GM12891 (cell line): Measurements from ENCODE around the gene RFX2.
"Not testable (repeated sequence)": the region's sequence is repeated elsewhere in the genome, so short reads cannot be mapped to it uniquely, and the experiment has no call there.

Source experiments
- DNase-seq: peaks from one replicate; pipeline ENCODE4 v3.0.0; 2011; ENCODE audit warnings: low spot score; ENCODE audit not compliant: insufficient read length
- FAIRE-seq: peaks from 2 replicates; lab custom pipeline; 2011; peaks lifted over from hg19 to GRCh38; lab: Jason Lieb, UNC
- PAX5 ChIP-seq: IDR thresholded peaks from 2 replicates; pipeline ENCODE4 v1.6.1; 2011; ENCODE audit warnings: low read length, moderate library complexity, mild to moderate bottlenecking; ENCODE audit not compliant: insufficient read depth, severe bottlenecking
- POLR2A ChIP-seq: IDR thresholded peaks from 2 replicates; pipeline ENCODE4 v1.6.1; 2011; ENCODE audit warnings: low read depth, low read length, control low read depth
- POLR2AphosphoS5 ChIP-seq: IDR thresholded peaks from 2 replicates; pipeline ENCODE4 v1.6.1; 2011; ENCODE audit warnings: low read depth, low read length, control low read depth
- POU2F2 ChIP-seq: IDR thresholded peaks from 2 replicates; pipeline ENCODE4 v1.6.1; 2011; ENCODE audit warnings: low read depth, mild to moderate bottlenecking, control low read depth, low read length, moderate library complexity
- SPI1 ChIP-seq: IDR thresholded peaks from 2 replicates; pipeline ENCODE4 v1.6.1; 2011; ENCODE audit warnings: low read depth, low read length, control low read depth
- TAF1 ChIP-seq: IDR thresholded peaks from 2 replicates; pipeline ENCODE4 v1.6.1; 2011; ENCODE audit warnings: low read depth, low read length, control low read depth

The RFX2 gene

DNA sequence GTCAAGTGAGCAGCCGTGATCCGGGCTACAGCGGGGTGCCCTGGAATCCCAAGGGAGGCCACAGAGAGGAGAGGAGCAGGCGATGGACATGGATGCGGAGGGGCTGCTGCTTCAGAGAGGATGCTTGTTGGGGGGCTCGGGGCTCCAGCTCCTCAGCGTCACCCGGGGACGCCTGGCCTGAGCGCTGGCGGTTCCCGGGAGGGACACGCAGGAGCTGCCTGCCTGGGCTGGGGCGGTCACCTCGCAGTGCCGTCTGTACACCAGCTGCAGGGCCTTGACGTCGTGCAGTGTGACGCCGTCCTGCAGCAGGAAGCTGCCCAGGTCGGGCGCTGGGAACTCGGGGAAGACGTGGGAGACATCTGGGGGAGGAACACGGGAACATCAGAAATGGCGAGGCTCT, 102.4 kb downstream of the RFX2 start:
- DNase-seq (no peak), FAIRE-seq (no peak)
- no peak for TF ChIP-seq POU2F2
- no peak for TF ChIP-seq SPI1
- no peak for TF ChIP-seq PAX5
- no peak for TF ChIP-seq TAF1
- TF ChIP-seq POLR2A: no peak
- no peak for TF ChIP-seq POLR2AphosphoS5

DNA sequence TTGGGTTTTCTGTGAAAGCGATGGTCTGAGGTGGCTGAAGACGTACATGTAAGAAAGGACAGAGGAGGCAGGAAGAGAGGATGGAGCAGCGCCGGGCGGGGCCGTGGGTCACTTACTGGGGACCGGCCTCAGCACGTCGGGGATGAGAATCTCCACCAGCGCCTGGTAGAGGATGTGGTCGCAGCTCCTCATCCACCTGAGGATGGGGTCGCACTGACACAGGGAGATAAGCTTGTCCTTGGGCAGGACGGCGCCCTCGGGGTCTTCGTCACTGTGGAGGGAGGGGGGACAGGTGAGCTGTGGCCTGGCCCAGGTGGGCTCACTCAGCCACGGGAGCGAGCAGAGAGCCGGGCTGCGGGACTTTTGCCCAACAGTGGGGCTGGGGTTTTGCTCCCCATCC, 103.4 kb downstream of the RFX2 start:
- no peak for FAIRE-seq

DNA sequence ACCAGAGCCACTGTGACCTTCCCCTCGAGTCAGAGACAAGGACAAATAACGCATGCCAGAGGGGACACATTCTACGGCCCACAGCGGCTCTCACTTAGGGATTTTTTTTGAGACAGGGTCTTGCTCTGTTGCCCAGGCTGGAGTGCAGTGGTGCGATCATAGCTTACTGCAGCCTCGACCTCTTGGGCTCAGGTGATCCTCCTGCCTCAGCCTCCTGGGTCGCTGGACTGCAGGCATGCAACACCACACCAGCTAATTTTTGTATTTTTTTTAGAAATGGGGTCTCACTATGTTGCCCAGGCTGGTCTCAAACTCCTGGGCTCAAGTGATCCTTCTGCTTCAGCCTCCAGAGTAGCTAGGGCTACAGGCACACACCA, 104.2 kb downstream of the RFX2 start:
- FAIRE-seq: not testable (repeated sequence)

More for the DNA sequence above, 103.4 kb downstream of the RFX2 start:
- DNase-seq: no peak
- TF ChIP-seq TAF1 (no peak), POU2F2 (no peak), POLR2A (no peak), PAX5 (no peak), POLR2AphosphoS5 (no peak), SPI1 (no peak)

DNA sequence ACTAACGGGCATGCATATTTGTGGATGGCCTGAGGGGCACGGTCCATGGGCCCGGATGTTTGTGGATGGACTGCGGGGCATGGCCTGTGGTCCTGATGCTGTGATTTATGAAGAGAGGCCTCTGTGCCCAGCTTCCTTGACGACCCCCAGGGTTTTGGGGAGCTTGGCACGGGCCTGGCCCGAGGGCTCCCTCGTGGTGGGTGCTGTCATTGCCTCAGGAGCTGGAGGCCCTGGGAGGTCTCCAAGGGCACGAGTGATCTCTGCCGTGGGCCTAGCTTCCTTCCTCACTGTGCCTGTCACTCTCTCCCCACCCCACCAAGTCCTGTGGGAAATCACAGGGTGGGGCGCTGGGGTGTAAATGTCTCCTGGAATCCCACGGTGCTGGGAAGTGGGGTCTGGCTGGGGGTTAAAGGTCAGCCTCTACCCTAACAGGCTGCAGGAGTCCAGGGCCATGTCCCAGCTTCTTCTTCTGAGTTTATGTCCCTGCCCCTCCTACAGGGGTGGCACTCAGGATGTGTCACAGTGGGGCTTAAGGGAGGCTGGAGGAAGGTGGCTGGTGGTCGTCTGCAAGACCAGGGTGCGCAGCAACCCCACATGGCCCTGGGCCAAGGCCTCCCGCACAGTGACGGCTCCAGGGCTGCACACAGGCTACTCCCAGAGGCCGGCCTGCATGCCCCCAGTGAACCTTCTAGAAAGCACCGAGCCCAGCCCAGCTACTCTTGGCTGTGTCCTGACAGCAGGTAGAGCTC, 104.8 kb downstream of the RFX2 start:
- TF ChIP-seq POLR2AphosphoS5 (no peak), POLR2A (no peak), POU2F2 (no peak), TAF1 (no peak), SPI1 (no peak), PAX5 (no peak)
- no peak for FAIRE-seq
- no peak for DNase-seq

More for the DNA sequence above, 104.2 kb downstream of the RFX2 start:
- DNase-seq: not testable (repeated sequence)

DNA sequence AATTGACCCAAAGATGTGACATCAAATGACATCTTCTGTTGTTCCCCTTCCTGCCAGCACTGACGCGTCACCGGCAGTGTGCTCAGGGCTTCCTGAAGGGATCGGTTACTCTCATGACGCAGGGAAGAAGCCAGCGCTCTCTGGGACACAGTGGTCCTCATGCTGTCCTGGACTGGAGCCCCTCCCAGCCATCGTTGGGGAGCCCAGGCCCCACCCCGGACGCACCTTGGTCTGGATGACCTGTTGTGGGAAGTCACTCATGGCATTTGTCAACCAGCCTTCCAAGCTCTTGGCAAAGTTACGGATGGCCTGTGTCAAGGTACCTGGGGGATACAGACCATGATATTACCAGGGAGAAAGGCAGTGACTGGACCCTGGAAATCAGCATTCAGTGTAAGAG, 106.3 kb downstream of the RFX2 start:
- FAIRE-seq (no peak), DNase-seq (no peak)
- TF ChIP-seq POLR2A: no peak
- TF ChIP-seq POLR2AphosphoS5: no peak
- no peak for TF ChIP-seq PAX5
- no peak for TF ChIP-seq TAF1
- no peak for TF ChIP-seq SPI1
- TF ChIP-seq POU2F2: no peak

DNA sequence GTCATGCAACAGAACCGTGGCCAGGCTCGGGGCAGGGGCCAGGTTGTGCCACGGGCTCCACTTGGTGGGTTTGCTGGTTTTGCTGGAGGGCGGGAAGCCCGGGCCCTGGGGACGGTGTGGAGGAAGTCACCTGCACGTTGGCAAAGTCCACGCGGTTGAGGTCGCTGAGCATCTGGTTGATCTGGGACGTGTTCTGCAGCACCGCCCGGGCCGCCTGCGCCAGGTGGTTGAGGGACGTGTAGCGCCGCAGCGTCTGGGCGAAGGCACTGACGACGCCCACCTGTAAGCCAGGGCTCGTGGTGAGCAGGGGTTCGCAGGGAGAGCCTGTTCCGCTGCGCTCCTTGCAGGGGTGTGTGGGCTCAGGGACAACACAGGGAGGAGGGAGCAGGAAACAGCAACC, 107.7 kb downstream of the RFX2 start:
- TF ChIP-seq POLR2A (no peak), POLR2AphosphoS5 (no peak), TAF1 (no peak), SPI1 (no peak), PAX5 (no peak), POU2F2 (no peak)
- DNase-seq (no peak), FAIRE-seq (no peak)

DNA sequence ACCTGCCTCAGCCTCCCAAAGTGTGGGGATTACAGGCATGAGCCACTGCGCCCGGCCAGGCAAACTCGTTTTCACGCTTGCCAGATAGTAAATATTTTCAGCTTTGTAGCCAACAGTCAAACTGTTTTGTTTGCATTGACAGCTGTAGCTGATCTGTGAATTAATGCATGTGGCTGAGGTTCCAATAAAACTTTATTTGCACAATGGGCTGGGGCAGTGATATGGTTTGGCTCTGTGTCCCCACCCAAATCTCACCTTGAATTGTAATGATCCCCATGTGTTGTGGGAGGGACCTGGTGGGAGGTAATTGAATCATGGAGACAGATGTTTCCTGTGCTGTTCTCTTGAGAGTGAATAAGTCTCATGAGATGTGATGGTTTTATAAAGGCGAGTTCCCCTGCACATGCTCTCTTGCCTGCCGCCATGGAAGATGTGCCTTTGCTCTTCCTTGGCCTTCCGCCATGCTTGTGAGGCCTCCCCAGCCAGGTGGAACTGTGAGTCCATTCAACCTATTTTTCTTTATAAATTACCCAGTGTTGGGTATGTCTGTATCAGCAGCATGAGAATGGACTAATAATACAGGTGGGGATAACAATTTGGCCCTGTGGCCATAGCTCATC, 110.0 kb downstream of the RFX2 start:
- DNase-seq: no peak
- FAIRE-seq: no peak
- TF ChIP-seq POLR2A (no peak), PAX5 (no peak), SPI1 (no peak), TAF1 (no peak), POLR2AphosphoS5 (no peak), POU2F2 (no peak)

DNA sequence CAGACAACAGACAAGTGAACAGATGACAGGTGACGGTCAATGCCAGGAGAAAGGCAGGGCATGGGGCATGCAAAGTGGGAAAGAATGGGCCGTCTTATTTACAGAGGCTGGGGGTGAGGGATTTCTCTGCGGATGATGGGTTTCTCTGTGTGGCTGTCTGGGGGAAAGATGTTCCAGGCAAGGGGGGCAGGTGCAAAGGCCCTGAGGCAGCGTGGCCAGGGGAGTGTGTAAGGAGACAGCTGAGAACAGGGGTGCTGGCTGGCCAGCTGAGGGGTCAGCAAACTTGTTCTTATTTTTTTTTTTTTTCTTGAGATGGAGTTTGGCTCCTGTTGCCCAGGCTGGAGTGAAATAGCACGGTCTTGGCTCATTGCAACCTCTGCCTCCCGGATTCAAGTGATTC, 110.6 kb downstream of the RFX2 start:
- FAIRE-seq (no peak), DNase-seq (no peak)
- TF ChIP-seq TAF1 (no peak), POLR2AphosphoS5 (no peak), POU2F2 (no peak), PAX5 (no peak), POLR2A (no peak), SPI1 (no peak)

DNA sequence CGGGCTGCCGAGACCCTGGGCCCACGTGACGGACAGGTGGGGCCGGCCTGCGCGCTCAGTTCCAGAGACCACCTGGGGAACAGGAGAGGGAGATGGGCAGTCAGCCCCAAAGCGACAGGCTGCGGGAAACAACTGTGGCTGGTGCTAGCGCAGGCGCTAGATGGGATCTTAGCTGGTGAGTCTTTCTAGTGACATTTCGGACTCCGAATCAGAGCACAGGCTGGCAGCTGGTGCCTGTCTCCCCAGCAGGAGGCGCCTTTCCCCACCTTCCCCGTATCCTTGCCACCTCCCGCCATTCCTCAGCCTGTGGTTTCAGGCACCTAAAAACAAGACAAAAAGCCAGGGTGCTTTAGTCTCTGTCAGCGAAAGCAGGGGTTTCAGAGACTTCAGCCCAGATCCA, 112.9 kb downstream of the RFX2 start:
- TF ChIP-seq POLR2A (no peak), SPI1 (no peak), POU2F2 (no peak), POLR2AphosphoS5 (no peak), TAF1 (no peak), PAX5 (no peak)

More for the DNA sequence above, 112.9 kb downstream of the RFX2 start:
- DNase-seq (no peak), FAIRE-seq (no peak)
